ENCODE data around the gene CTNNA1. TPM values are rescaled to one million over a fixed set of nuclear protein-coding genes. Genes with fewer than 3 reads are reported as not detected.

CTNNA1 gene
- total and polyA plus RNA-seq, 8 donors, result 53.9 to 193 (median 108) TPM

- no peaks in the 10 kb centered on the region for H3K4me1 ChIP-seq
- DNase-seq, result no peak
- H3K27ac ChIP-seq, result no peak overlapping the region
- FAIRE-seq, result no peak
- H3K36me3 ChIP-seq, result no peaks in the 10 kb centered on the region
- no peak for ATAC-seq
- no peak overlapping the region for H3K4me3 ChIP-seq
- TF ChIP-seq CTCF (IDR thresholded peaks at IDR 0.05), result no peak
- intact Hi-C loops (cut with DNase I), result no loop called here
- 76 to 81% methylated on average over 6 of the region's 6 CpGs for WGBS, 2 donors
- H3K9me3 ChIP-seq, result no peaks in the 10 kb centered on the region
- H3K27me3 ChIP-seq, result no peaks in the 10 kb centered on the region
These were observed 44.4 kb upstream of the CTNNA1 start for GRCh38 chr5:138708791-138709190.

GRCh38 chr5:138709202-138709601 lies 44.0 kb upstream of the CTNNA1 start:
- no peaks in the 10 kb centered on the region for H3K27me3 ChIP-seq
- no peaks in the 10 kb centered on the region for H3K36me3 ChIP-seq
- DNase-seq (no peak), FAIRE-seq (no peak), ATAC-seq (no peak)
- WGBS, 2 donors, result 86 to 87% methylated on average over 9 of the region's 9 CpGs
- H3K4me1 ChIP-seq, result no peaks in the 10 kb centered on the region
- TF ChIP-seq CTCF (IDR thresholded peaks at IDR 0.05), result no peak
- no peak overlapping the region for H3K27ac ChIP-seq
- intact Hi-C loops (cut with DNase I), result no loop called here
- H3K4me3 ChIP-seq, result no peak overlapping the region
- no peaks in the 10 kb centered on the region for H3K9me3 ChIP-seq

- FAIRE-seq, result no peak
- TF ChIP-seq CTCF (IDR thresholded peaks at IDR 0.05), result no peak
- intact Hi-C loops (cut with DNase I), result no loop called here
- Histone ChIP-seq H3K4me3 (no peak overlapping the region), H3K27ac (no peak overlapping the region), H3K9me3 (no peaks in the 10 kb centered on the region), H3K4me1 (no peaks in the 10 kb centered on the region), H3K27me3 (no peaks in the 10 kb centered on the region), H3K36me3 (no peaks in the 10 kb centered on the region)
- no peak for DNase-seq
- 93% methylated on average over 6 of the region's 6 CpGs for WGBS, 2 donors
- no peak for ATAC-seq
These were observed 42.1 kb upstream of the CTNNA1 start for GRCh38 chr5:138711087-138711486.

GRCh38 chr5:138711811-138712210 lies 41.4 kb upstream of the CTNNA1 start:
- Histone ChIP-seq H3K27ac (no peak overlapping the region), H3K9me3 (no peaks in the 10 kb centered on the region), H3K36me3 (no peaks in the 10 kb centered on the region), H3K4me1 (no peaks in the 10 kb centered on the region), H3K4me3 (no peak overlapping the region), H3K27me3 (no peaks in the 10 kb centered on the region)
- no peak for ATAC-seq
- no peak for TF ChIP-seq CTCF (IDR thresholded peaks at IDR 0.05)
- no peak for FAIRE-seq
- intact Hi-C loops (cut with DNase I), result no loop called here
- DNase-seq, result no peak
- WGBS, 2 donors, result 64 to 70% methylated on average over 3 of the region's 3 CpGs

GRCh38 chr5:138712324-138712723 lies 40.9 kb upstream of the CTNNA1 start:
- no peak overlapping the region for H3K4me3 ChIP-seq
- intact Hi-C loops (cut with DNase I), result no loop called here
- TF ChIP-seq CTCF (IDR thresholded peaks at IDR 0.05), result no peak
- H3K4me1 ChIP-seq, result no peaks in the 10 kb centered on the region
- no peak overlapping the region for H3K27ac ChIP-seq
- H3K9me3 ChIP-seq, result no peaks in the 10 kb centered on the region
- WGBS, 2 donors, result 92 to 98% methylated on average over 8 of the region's 8 CpGs
- no peaks in the 10 kb centered on the region for H3K27me3 ChIP-seq
- no peaks in the 10 kb centered on the region for H3K36me3 ChIP-seq
- no peak for DNase-seq
- no peak for ATAC-seq
- no peak for FAIRE-seq

Data from pancreas (tissue), 10 donors.